Stimulated activated CD8-positive, alpha-beta memory T cell treated with anti-CD3 and anti-CD28 coated beads, Interleukin-7, amount 100 ng/mL, for 4 hours (primary cell): ENCODE measurements around the gene BLVRB.

Experiments used
- DNase-seq, 2 donors: peaks; one replicate each; pipeline ENCODE4 v3.0.0-alpha.2; 2020; ENCODE audit warnings: low read depth in 2 of 2

Gene BLVRB

DNA sequence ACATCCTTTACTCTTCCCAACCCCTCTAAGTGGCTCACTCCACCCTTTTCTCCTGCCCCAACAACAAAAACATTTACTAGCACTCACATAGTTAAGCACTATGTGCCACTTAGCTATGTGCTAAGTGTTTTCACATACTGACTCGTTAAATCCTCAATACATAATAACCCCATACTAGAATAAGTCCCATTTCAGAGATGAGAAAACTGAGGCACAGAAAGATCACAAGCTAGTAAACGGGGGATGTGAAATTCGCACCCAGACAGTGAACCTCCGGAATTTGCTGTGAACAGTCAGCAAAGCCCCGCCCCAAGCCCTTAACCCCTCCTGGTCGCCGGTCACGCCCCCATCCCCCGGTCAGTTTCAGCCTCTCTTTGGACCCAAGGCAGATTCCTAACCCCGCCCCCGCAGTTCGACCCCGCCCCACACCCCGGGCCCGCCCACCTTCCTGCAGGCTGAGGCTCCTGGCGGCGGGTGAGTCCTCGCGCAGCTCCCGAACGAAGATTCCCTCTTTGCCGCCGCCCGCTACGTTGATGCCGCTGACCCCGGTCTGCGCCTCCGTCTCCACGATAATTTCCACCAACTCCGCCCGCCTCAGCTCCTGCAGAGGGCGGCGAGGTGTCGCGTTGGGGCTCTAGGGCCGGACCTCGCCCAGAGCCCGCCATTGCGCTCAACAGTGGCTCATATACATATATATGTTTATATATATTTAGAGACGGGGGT is 62.1 kb downstream of the BLVRB start:
- peak; percentile 60 to 74 for DNase-seq

DNA sequence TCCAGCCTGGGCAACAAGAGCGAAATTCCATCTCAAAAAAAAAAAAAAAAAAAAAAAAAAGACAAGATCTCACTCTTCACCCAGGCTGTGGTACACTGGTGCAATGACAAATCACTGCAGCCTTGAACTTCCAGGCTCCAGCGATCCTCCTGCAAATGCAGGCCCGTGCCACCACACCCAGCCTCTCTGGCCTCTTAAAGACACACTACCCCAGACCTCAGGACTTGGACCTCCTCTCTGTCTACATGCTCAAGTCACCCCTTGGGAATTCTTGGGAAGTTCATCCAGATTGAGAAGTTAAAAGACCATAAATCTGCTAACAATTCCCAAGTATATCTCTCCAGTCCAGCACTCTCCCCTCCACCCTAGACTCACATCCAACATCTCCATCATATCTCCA is 65.0 kb downstream of the BLVRB start:
- no peak for DNase-seq

DNA sequence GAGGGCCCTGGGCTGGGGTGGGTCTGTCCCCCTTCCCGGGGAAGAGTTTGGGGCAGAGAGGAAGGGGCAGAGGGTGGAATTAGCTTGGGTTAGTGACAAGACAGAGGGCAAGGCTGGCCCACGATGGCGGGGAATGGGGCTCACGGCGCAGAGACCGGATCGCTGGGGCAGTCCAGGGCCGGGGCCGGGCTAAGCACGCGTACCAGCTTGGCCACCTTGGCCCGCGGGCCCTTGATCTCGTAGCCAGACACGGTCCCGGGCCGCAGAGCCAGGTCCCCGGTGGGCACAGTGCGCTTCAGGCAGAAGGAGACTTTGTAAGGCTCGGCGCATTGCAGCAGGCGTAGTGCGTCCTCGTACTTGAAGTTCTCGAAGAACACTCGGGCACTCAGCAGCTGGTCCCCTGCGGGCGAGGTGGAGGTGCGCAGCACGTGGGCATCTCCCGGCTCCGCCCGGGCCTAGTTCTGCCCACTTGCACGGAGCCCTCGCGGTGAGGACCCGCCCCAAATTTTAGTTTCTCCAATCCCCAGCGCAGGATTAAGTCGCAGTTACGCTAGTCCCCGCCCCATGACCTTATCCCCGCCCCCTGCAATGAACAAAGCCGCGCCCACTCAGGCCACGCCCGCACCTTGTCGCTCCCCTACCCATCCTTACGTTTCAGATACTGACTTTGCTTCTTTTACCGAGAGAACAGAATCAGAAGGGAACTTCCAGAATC is 67.0 kb downstream of the BLVRB start:
- peak; percentile 36 to 45 for DNase-seq
